IMR-90 (cell line): ENCODE measurements around the gene DIP2C. TPM values are rescaled to one million over a fixed set of nuclear protein-coding genes. Genes with fewer than 3 reads are reported as not detected.

ENCODE experiments used
- ATAC-seq: fragments of 200-7000 bp; cut with Tn5 transposase; 2 replicates; pipeline ENCODE4 v1.9.1; 2020; ENCODE audit warnings: low read depth, mild to moderate bottlenecking, moderate library complexity
- BruUV-seq: library from RNA; stranded (reverse); fragments of 400-500 nt; replicated peaks from 2 replicates; lab custom pipeline; 2021; lab: Mats Ljungman, UMichigan
- CTCF ChIA-PET: fragments of 300-600 bp; formaldehyde crosslinking; extraction: SDS; loops from one replicate; lab custom pipeline; 2021; ENCODE audit warnings: antibody characterized with exemption; lab: Yijun Ruan, JAX
- POLR2A ChIA-PET: fragments of 300-600 bp; sonication (Branson Sonifier 250); formaldehyde crosslinking; loops from one replicate; lab custom pipeline; 2022; ENCODE audit warnings: antibody characterized with exemption; ENCODE audit not compliant: unreplicated experiment; lab: Charles Lee
- DNase-seq: peaks from one replicate; pipeline ENCODE4 v3.0.0; 2013
- H2AFZ ChIP-seq: replicated peaks from 2 replicates; pipeline ENCODE3; 2013; ENCODE audit warnings: low read length, mild to moderate bottlenecking; ENCODE audit not compliant: poor library complexity
- H2AK5ac ChIP-seq: 2 replicates; pipeline ENCODE4 v1.6.1; 2013; ENCODE audit warnings: low read depth, low read length, inconsistent platforms
- H2AK9ac ChIP-seq: replicated peaks from 2 replicates; pipeline ENCODE3; 2013; ENCODE audit warnings: mild to moderate bottlenecking, low read depth, low read length, moderate library complexity; ENCODE audit not compliant: poor library complexity
- H2BK120ac ChIP-seq: 2 replicates; pipeline ENCODE4 v1.6.1; 2013; ENCODE audit warnings: low read depth, low read length, inconsistent platforms
- H2BK15ac ChIP-seq: 3 replicates; pipeline ENCODE4 v1.6.1; 2013; ENCODE audit warnings: low read depth, low read length, inconsistent platforms
- H2BK20ac ChIP-seq: 2 replicates; pipeline ENCODE4 v1.6.1; 2013; ENCODE audit warnings: low read depth, mild to moderate bottlenecking, inconsistent platforms, low read length, moderate library complexity
- H2BK5ac ChIP-seq: 2 replicates; pipeline ENCODE4 v1.6.1; 2013; ENCODE audit warnings: mild to moderate bottlenecking, low read depth, low read length, inconsistent platforms; ENCODE audit not compliant: poor library complexity, severe bottlenecking
- H3K14ac ChIP-seq: replicated peaks from 2 replicates; pipeline ENCODE4 v1.6.1; 2013; ENCODE audit warnings: low read depth, low read length, inconsistent platforms
- H3K18ac ChIP-seq: 2 replicates; pipeline ENCODE4 v1.6.1; 2013; ENCODE audit warnings: low read depth, low read length, control low read depth
- H3K23ac ChIP-seq: 2 replicates; pipeline ENCODE4 v1.6.1; 2013; ENCODE audit warnings: low read depth, low read length, inconsistent platforms
- H3K27ac ChIP-seq: 2 replicates; pipeline ENCODE4 v1.5.1; 2013; ENCODE audit warnings: mild to moderate bottlenecking, control low read depth, low read length; ENCODE audit not compliant: insufficient read depth
- H3K27me3 ChIP-seq: 2 replicates; pipeline ENCODE4 v1.6.1; 2013; ENCODE audit warnings: low read length; ENCODE audit not compliant: control insufficient read depth, insufficient read depth
- H3K36me3 ChIP-seq: 2 replicates; pipeline ENCODE4 v1.6.1; 2013; ENCODE audit warnings: low read length, mixed read lengths; ENCODE audit not compliant: control insufficient read depth, insufficient read depth
- H3K4ac ChIP-seq: 2 replicates; pipeline ENCODE4 v1.6.1; 2013; ENCODE audit warnings: low read depth, low read length, inconsistent platforms
- H3K4me1 ChIP-seq: 2 replicates; pipeline ENCODE4 v1.6.1; 2013; ENCODE audit warnings: low read length, mixed read lengths; ENCODE audit not compliant: control insufficient read depth, insufficient read depth
- H3K4me2 ChIP-seq: 2 replicates; pipeline ENCODE4 v1.6.1; 2013; ENCODE audit warnings: low read depth, mild to moderate bottlenecking, control low read depth, low read length, moderate library complexity
- H3K4me3 ChIP-seq: 2 replicates; pipeline ENCODE4 v1.5.1; 2013; ENCODE audit warnings: low read depth, mild to moderate bottlenecking, control low read depth, low read length, moderate library complexity; ENCODE audit not compliant: insufficient read depth
- H3K56ac ChIP-seq: 2 replicates; pipeline ENCODE4 v1.6.1; 2013; ENCODE audit warnings: low read length, inconsistent platforms; ENCODE audit not compliant: insufficient read depth; ENCODE audit errors: extremely low read depth
- H3K79me1 ChIP-seq, 2 experiments: 2 replicates each; pipeline ENCODE4 v1.6.1; 2013; ENCODE audit warnings: low read length in 2 of 2, inconsistent platforms in 1 of 2, low read depth in 1 of 2
- H3K9ac ChIP-seq: 2 replicates; pipeline ENCODE4 v1.6.1; 2013; ENCODE audit warnings: low read depth, low read length, control low read depth
- H3K9me1 ChIP-seq: 2 replicates; pipeline ENCODE4 v1.6.1; 2013; ENCODE audit warnings: low read length, inconsistent platforms; ENCODE audit not compliant: insufficient read depth
- H3K9me3 ChIP-seq: 2 replicates; pipeline ENCODE4 v1.6.1; 2013; ENCODE audit warnings: low read length; ENCODE audit not compliant: control insufficient read depth, insufficient read depth
- H4K20me1 ChIP-seq: 2 replicates; pipeline ENCODE4 v1.6.1; 2013; ENCODE audit warnings: low read length, inconsistent platforms; ENCODE audit not compliant: insufficient read depth
- H4K5ac ChIP-seq: 2 replicates; pipeline ENCODE4 v1.6.1; 2013; ENCODE audit warnings: mild to moderate bottlenecking, low read depth, low read length, control low read depth
- H4K8ac ChIP-seq, 2 experiments: 2 replicates each; pipeline ENCODE4 v1.6.1; 2013; ENCODE audit warnings: low read depth in 2 of 2, low read length in 2 of 2, control low read depth in 1 of 2, inconsistent platforms in 1 of 2
- H4K91ac ChIP-seq: 2 replicates; pipeline ENCODE4 v1.6.1; 2013; ENCODE audit warnings: low read depth, low read length, inconsistent platforms; ENCODE audit not compliant: insufficient read depth
- BHLHE40 ChIP-seq: fragments of 150-350 bp; IDR thresholded peaks from 2 replicates; pipeline ENCODE4 v1.6.1; 2016; ENCODE audit warnings: mild to moderate bottlenecking, low read depth, low read length
- CHD1 ChIP-seq: IDR thresholded peaks from 2 replicates; pipeline ENCODE4 v1.6.1; 2012; ENCODE audit warnings: low read depth, low read length, improper control_type of control experiment
- CTCF ChIP-seq: conservative IDR thresholded peaks from 2 replicates; pipeline ENCODE4 v1.5.1; 2012; ENCODE audit warnings: mild to moderate bottlenecking, low read depth, low read length, improper control_type of control experiment
- FOS ChIP-seq: fragments of 150-350 bp; IDR thresholded peaks from 2 replicates; pipeline ENCODE4 v1.6.1; 2016; ENCODE audit warnings: low read depth, low read length
- MAFK ChIP-seq: IDR thresholded peaks from 2 replicates; pipeline ENCODE4 v1.6.1; 2012; ENCODE audit warnings: low read depth, low read length, improper control_type of control experiment
- MXI1 ChIP-seq: IDR thresholded peaks from 2 replicates; pipeline ENCODE4 v1.6.1; 2012; ENCODE audit warnings: low read depth, mild to moderate bottlenecking, low read length, moderate library complexity, borderline replicate concordance
- NFE2L2 ChIP-seq: fragments of 150-350 bp; IDR thresholded peaks from 2 replicates; pipeline ENCODE4 v1.6.1; 2016; ENCODE audit warnings: low read depth, mild to moderate bottlenecking, low read length
- RAD21 ChIP-seq: IDR thresholded peaks from 2 replicates; pipeline ENCODE4 v1.6.1; 2012; ENCODE audit warnings: low read length, improper control_type of control experiment
- RCOR1 ChIP-seq: IDR thresholded peaks from 2 replicates; pipeline ENCODE4 v1.6.1; 2012; ENCODE audit warnings: mild to moderate bottlenecking, low read length, improper control_type of control experiment; ENCODE audit not compliant: insufficient replicate concordance
- RFX5 ChIP-seq: IDR thresholded peaks from 2 replicates; pipeline ENCODE4 v1.8.0; 2012; ENCODE audit warnings: low read depth, mild to moderate bottlenecking, low read length, moderate library complexity
- SMC3 ChIP-seq: fragments of 150-350 bp; IDR thresholded peaks from 2 replicates; pipeline ENCODE4 v1.6.1; 2016; ENCODE audit warnings: low read depth, mild to moderate bottlenecking, antibody characterized with exemption, low read length, moderate library complexity
- USF2 ChIP-seq: fragments of 150-350 bp; IDR thresholded peaks from 2 replicates; pipeline ENCODE4 v1.6.1; 2017; ENCODE audit warnings: mild to moderate bottlenecking, antibody characterized with exemption, low read length, low read depth
- WGBS, 2 experiments: methylation state at CpG; one replicate each; pipeline versions ENCODE4 v1.1.5 to v1.1.7; 2013; ENCODE audit warnings: missing lambda C conversion rate in 2 of 2; ENCODE audit not compliant: insufficient read length in 1 of 2; ENCODE audit errors: extremely low coverage in 2 of 2; 5-methylcytosine and 5-hydroxymethylcytosine counted together
- dilution Hi-C: fragments of 300-500 bp; cut with HindIII; formaldehyde crosslinking; loops from one replicate; pipeline ENCODE4 v1.14.3; 2018; ENCODE audit warnings: low sequenced_read_pairs; ENCODE audit not compliant: unreplicated experiment
- in situ Hi-C: fragments of 300-500 bp; cut with MboI; formaldehyde crosslinking; loops from 3 replicates; pipeline ENCODE4 v1.14.3; 2019; ENCODE audit warnings: low sequenced_read_pairs, inconsistent platforms, mixed read lengths
- intact Hi-C: fragments of 100-400 bp; cut with micrococcal nuclease; formaldehyde crosslinking; loops from 2 replicates; pipeline ENCODE4 v1.10.0; 2022
- polyA plus RNA-seq, 3 experiments: library from polyadenylated mRNA; depleted of rRNA; stranded (reverse); fragments of >200 nt; gene quantifications; 2 replicates each; pipeline ENCODE4 v1.2.3, GENCODE V29; 2012; ENCODE audit warnings: low replicate concordance in 1 of 3
- total RNA-seq: library from RNA; depleted of rRNA; stranded (reverse); fragments of >200 nt; gene quantifications from 2 replicates; pipeline ENCODE4 v1.2.3, GENCODE V29; 2012

DIP2C gene
- total and polyA plus RNA-seq, 2 of the 4 experiments (the other 2 are of a cell fraction), result 8.6 to 17.3 TPM

DNA sequence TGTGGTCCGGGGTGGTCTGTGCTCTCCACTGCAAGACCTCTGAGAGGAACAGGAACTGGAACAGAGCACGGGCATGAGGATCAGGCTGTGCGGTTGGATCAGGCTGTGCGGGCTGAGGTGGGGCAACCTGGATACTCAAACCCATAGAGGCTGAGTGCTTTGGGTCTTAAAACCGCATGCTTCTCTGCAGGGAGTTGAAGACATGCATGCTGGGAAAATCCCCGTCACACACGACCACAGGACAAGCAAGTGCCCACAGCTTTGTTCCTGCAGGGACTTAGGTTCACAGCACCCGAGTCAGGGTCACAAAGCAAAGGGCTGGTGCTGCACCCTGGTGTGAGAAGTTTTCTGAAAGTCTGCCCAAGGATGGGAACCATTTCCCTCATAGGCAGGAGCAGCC is 333.0 kb downstream of the DIP2C start:
- intact Hi-C loops (no loop called here), dilution Hi-C loops (no loop called here), in situ Hi-C loops (no loop called here)
- TF ChIP-seq RCOR1 (no peak), CTCF (no peak), MAFK (no peak), RAD21 (no peak), NFE2L2 (no peak), FOS (no peak), MXI1 (no peak), SMC3 (no peak), RFX5 (no peak), BHLHE40 (no peak), CHD1 (no peak), USF2 (no peak)
- BruUV-seq, result no TSS peak
- no peak overlapping the region for H4K91ac ChIP-seq
- POLR2A ChIA-PET, result no interaction called here
- H3K4me1 ChIP-seq, result no peaks in the 10 kb centered on the region
- H3K27ac ChIP-seq, result no peak overlapping the region
- no peak overlapping the region for H2BK120ac ChIP-seq
- no peak overlapping the region for H2BK20ac ChIP-seq
- ATAC-seq (no peak), DNase-seq (no peak)
- peaks cover 72% of the 10 kb centered on the region for H3K36me3 ChIP-seq
- H2BK5ac ChIP-seq, result no peak overlapping the region
- H3K9me3 ChIP-seq, result no peaks in the 10 kb centered on the region
- WGBS, 2 experiments, result 95% methylated on average over 4 of the region's 8 CpGs; no CpG with 5 or more reads in 1 of the 2 experiments
- no peak overlapping the region for H2AK9ac ChIP-seq
- no peaks in the 10 kb centered on the region for H3K27me3 ChIP-seq
- no peak overlapping the region for H3K9ac ChIP-seq
- H3K9me1 ChIP-seq, result peaks cover 20% of the 10 kb centered on the region
- no peak overlapping the region for H2AFZ ChIP-seq
- H3K56ac ChIP-seq, result no peak overlapping the region
- H2BK15ac ChIP-seq, result no peak overlapping the region
- peaks cover 0 to 7% of the 10 kb centered on the region in 2 experiments; a peak in 2 of 4 replicates for H3K79me1 ChIP-seq
- no peak overlapping the region for H3K14ac ChIP-seq
- H3K4me2 ChIP-seq, result no peak overlapping the region
- H3K4ac ChIP-seq, result no peak overlapping the region
- no peak overlapping the region for H3K23ac ChIP-seq
- 0 out of 2 replicates have a peak, but pooled peaks cover 5% of the 10 kb centered on the region for H4K20me1 ChIP-seq
- no peak overlapping the region for H4K5ac ChIP-seq
- CTCF ChIA-PET, result no interaction called here
- no peak overlapping the region for H2AK5ac ChIP-seq
- no peak overlapping the region for H4K8ac ChIP-seq
- no peak overlapping the region for H3K18ac ChIP-seq
- no peak overlapping the region for H3K4me3 ChIP-seq
